Measurements from ENCODE around the gene SLC12A1.

SLC12A1 gene

DNA sequence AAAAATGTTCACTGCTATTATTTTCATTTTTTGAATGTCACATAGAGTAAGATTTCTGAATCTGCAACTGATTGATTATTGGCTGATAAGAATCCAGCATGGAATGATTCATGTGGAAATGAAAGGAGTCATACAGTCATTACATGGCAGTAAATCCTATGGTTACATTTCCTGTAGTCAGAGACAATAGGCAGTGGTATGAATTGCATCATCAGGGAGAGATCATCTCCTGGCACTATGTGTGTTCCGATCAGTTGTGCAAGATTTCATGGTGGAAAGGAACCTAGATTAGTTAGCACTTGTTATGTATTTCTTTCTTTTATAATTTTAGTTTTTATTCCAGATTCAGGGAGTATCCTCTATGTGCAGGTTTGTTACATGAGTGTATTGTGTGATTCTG lies 38.8 kb downstream of the SLC12A1 start:
- DNase-seq = no peak

DNA sequence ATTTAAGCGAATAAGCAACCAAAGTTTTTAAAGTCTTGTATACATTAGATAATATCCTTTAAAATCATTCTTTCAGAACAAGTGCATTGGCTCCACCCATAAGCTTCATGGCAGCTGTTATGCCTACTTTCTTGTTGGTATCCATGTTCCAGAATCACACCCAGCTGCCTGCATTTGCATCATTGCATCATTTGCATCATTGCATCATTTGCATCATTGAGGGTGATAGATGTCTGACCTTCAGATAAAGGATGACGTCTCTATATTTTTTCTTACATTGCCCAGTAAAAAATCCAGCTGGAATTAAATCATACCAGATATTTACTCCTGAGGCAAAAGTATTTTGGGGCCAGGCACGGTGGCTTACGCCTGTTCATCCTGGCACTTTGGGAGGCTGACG lies 42.3 kb downstream of the SLC12A1 start:
- no peak for DNase-seq

DNA sequence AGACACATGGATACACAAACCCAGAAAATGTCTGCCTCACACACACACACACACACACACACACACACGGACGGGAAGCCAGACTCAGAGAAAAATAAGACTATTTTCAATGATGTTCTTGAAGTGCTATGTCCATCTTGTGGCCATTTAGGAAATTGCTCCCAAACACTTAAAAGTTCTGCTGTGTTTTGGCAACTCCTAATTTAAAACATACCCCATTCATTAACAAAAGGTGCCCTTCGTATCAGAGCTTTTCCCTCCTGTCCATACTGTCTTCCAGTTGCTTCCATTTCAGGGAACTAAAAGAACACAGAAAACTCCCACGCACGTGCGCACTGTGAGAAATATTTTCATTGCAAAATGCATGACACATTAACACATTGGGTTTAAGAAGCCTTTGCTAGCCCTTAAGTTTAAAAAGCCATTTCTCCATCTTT lies 44.6 kb downstream of the SLC12A1 start:
- DNase-seq = no peak

DNA sequence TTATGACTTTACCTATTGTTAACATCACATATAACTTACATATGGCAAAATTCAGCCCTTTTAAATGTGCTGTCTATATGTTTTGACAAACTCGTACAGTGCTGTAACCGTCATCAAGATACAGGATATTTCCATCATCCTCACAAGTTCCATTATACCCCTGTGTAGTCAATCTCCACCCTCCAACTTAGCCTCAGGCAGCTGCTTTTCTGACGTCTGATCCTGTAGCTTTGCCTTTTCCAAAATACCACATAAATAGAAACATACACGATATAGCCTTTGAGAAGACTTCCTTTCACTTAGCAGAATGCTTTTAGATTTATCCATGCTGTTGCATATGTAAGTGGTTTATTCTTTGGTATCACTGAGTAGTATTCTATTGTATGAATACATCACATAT lies 47.1 kb downstream of the SLC12A1 start:
- no peak for DNase-seq

DNA sequence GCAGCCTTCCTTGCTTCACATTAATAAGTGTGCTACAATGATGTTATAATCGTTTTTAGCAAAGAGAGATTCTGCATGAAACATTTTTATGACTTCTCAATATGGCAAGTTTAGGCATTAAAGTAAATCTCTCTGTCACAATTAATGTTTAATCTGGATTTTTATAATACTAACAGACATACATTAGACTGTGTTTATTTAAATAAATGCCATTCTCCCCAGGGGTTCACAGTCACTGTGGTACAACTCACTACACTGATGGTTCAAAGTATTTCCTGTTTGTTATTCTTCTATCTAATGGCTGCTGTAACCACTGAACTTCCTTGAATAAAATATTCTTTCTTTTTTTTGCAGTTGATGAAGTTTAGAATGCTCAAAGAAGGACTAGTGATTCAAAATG lies 59.0 kb downstream of the SLC12A1 start:
- no peak for DNase-seq

DNA sequence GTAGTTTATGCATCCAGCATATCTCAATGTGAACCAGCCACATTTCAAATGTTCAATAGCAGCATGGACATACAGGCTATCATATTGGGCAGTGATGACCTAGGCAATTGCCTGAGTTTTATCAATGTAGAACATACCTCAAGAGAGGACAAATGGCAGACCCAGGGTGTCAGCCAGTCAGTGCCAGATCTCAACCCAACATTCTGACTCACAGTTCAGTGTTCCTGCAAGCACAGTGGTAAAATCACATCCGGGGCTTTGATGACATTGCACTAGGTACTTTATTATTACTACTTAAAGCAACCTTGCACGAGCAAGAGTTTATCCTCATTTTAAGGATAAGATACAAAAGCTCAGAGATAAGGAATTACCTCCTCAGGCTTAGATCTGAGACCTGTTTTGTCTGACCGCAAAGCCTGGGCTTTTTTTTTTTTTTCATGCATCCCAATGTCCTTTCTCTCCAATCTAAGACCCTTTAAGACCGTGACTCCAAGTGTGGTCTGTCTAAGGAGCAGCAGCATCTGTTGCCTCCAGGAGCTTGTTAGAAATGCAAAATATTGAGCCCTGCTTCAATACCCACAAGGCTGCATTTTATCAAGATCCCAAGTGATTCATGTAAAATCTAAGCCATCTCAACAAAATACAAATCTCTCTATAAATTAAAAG lies 60.1 kb downstream of the SLC12A1 start:
- DNase-seq = no peak

DNA sequence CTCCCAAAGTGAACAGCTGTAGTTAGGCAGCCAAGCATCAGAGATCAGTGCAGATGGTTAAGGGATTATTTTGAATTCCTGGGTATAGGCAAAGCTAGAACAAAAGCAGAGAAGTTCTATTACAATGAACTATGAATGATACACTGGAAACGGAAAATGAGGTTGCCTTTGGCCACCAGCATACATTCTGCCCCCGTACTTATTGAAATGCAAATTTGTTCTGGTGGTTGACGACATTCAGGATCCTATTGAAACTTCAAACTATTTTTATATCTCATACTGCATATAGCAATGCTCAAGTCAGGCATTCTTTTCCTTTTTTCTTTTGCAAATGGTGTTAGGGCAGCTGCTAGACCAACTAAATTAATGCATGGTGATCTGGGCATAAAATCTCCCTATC lies 61.7 kb downstream of the SLC12A1 start:
- no peak for DNase-seq

DNA sequence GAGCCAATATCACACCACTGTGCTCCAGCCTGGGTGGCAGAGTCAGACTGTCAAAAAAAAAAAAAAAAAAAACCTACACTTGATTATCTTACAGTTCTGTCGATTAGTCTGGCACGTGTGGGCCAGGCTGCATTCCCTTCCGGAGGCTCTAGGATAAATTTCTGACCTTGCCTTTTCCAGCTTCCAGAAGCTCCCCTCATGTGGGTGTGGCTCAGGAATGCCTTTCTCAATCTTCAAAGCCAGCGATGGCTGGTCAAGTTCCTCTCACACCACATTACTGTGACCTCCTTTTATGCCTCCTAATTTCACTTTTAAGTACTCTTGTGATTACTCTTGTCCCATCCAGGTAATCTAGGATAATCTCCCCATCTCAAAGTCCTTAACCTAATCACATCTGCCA lies 66.9 kb downstream of the SLC12A1 start:
- DNase-seq = no peak

DNA sequence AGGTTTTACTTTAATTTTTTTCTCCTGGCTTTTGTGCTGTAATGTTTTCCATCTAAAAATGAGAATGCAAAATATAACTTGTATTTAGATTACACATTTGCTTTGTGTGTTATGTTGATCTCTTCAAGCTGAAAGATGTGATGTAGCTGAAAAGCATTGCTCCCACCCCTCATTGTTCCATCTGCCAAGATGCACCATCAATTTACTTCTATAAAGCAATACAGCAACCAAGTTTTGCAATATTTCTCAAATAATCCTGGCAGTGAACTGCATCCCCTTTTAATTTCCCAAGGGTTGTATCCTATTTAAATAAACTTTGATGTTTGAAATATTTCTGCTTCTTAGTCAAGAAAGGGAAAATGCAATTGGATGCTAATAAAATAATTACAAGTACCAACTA lies 72.6 kb downstream of the SLC12A1 start:
- no peak for DNase-seq

DNA sequence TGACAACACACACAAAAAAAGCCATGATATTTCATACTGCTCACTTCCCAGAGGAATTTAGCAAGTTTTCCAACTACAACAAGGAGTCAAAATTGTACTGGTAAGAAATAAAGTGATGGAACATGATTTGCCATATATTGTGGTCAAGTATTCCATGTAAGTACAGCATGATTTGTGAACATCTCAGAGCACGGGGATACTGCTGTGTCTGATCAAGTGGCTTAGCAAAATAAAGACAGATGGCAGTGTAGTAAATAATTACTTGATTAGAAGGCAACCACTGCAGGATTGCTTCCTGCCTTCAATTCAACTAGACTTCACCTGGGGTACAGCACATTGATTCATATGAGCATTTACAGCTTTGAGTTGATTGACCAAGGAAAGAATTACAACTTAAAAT lies 73.5 kb downstream of the SLC12A1 start:
- no peak for DNase-seq

DNA sequence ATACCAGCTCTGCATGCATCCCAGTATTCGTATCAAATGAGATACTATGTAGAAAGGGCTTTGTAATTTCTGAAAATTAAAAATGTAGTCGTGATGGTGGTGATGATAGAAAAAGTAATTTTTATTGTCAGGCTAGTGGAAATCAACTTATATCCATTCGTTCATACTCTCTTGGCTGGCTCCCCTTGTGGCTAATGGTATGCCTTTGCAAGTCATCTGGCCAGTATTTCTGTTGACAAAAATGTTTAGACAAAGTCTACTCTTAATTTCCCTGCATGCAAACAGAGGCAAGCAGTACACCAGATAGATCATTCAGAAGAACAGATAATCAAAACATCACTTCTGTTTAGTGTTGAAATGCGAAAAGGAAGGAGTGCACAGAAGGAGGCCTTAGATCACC lies 75.6 kb downstream of the SLC12A1 start:
- no peak for DNase-seq

DNA sequence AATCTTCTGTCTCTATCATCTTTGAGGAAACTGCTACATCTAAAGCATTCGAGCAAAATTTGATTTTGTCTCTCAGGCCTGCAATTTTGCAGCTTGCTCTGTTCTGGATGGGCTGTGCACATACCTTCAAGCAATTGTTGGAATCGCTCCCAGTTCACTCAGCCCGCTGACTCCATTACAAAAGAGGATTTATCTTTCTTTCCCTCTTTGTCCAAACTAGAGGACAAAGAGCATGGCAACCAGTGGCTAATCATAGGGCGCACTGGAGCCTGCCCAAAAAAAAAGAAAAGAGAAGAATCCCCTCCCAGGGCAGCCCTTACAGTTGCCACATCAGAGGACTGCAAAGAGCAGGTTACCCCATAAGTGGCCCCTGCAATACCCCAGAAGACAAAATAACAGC lies 76.1 kb downstream of the SLC12A1 start:
- DNase-seq = no peak

DNA sequence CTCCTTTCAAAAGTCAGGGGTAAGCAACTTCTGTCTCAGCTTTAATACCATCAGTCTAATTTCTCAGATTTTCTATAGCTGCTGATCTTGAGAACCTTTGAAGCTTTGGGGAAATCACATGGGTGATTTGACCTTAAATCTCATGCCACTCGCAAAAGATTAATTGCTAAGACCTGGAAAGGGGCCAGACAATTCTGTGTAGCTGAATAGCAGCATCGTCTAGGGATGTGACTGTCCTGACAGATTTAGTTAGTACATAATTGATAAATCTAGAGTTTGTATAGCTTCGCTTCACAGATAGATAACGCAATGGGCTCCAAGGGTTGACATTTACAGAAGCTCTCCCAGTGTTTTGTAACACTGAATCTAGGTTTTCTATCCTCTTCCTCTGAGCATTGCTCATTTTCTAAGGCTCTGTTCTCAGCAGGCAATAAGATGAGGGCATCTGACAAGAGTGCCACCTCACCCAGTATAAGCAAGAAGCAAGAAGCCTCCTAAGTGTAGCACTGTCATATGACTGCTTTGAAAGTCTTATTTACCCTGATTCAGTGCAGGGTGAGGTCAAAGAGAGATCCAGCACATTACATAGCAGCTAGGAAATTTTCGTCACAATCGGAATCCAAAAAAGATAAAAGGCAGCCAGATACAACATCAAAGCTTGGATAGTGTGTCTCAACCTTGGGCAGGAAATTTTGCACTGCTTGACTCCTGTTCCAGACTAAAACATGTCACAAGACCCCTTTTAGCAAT lies 77.5 kb downstream of the SLC12A1 start:
- no peak for DNase-seq

DNA sequence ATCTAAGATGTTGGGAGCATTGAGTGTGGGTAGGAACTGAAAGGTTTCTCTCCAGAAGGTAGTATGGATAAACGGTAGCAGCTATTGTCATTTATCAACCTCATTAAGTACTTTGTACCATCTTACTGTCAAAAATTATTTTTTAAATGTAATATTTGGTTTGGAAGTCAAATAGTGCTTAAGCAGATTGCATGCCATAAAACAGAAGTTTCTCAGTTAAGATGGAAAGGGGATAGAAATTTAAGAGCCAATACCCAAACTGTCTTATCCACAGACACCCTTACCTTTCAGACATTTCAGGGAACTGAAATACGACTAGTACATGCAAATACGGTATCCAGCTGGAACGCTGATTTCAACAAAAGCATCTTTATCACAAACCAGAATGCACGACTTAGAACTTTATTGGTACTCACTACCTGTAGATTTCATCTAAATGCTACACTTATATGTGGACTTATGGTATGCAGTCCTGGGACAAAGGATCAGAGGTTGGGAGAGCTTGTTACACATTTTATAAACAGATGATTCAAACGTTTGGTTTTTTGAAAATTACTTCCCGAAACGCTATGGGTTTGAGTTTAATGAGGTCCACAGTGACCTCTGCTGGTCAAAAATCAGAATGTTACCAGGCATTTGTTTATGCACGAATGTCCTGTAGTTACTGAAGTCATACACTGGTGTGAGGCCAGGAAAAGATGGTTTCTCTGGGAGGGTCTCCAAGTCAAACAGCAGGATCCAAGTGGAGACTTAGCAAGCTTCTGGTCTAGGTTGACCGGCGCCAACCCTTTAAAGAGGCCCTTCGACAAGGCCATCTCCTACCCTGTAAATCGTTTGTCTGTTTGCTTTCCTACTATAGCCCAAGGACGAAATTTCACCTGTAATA lies 79.5 kb downstream of the SLC12A1 start:
- DNase-seq = no peak

DNA sequence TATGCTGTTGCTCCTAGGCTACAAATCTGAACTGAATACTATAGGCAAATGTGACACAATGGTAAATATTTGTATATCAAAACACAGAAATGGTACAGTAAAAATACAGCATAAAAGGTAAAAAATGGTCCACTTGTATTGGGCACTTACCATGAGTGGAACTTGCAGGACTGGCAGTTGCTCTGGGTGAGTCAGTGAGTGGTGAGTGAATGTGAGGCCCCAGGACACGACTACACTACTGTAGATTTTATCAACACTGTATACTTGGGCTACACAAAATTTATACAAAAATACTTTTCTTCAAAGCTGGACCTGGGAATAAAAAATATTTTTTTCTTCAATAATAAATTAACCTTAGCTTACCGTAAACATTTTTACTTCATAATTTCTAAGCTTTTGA lies 83.5 kb downstream of the SLC12A1 start:
- no peak for DNase-seq

DNA sequence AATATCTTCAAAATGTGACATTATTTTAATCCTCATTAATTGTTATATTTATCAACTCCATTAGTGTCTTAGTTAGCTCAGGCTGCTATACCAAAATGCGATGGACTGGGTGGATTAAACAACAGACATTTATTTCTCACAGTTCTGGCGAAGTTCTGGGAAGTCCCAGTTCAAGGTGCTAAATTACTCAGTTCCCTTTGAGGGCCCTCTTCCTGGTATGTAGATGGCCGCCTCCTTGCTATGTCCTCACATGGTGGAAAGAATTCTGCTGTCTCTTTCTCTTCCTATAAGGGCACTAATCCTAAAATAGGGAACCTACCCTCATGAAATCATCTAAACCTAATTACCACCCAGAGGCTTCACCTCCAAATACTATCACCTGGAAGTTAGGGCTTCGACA lies 86.4 kb downstream of the SLC12A1 start:
- no peak for DNase-seq

DNA sequence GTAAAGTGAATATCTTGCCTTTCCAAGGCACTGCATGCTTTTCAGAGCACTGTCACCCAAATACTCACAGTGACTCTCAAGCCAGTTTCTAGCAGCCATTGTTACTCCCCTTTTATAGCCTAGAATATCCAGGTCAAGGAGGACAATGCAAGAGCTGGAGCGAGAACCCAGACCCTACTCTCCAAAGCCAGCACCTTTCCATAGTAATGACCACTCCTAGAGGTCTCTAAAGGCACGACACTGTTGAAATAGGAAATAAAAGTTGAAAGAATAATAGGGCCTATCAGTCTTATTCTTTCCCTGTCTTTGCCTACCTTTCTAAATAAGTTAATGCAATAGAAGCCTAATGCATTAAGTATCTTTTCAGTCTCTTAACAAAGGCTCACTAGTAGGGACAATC lies 91.6 kb downstream of the SLC12A1 start:
- no peak for DNase-seq

DNA sequence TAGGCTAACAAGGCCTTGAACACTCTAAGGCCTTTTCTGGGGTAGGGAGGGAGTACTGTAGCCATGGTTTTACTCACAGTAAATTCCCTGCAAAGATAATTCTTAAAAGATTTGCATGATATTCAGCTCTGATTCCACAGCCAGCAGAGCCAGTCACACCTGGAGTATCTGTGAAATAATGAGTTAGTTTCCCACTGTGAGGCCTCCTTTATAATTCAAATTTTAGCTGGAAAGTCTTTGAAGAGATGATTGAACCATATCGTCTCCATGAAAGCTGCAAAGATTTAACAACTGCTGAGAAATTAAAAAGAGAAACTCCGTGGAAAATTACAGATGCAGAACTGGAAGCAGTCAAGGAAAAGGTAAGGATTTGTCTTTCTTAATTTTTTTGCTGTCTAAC lies 92.8 kb downstream of the SLC12A1 start:
- DNase-seq = no peak

DNA sequence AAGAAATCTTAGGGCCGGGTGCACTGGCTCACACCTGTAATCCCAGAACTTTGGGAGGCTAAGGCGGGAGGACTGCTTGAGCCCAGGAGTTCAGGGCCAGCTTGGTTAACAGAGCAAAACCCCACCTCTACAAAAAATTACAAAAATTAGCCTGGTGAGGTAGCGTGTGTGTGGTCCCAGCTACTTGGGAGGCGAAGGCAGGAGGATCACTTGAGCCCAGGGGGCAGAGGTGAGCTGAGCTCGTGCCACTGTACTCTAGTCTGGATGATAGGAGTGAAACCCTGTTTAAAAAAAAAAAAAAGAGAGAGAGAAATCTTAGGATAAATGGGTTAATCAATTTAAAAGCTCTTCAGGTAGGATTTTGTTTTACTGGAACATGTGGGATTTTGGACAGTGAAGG lies 93.9 kb downstream of the SLC12A1 start:
- DNase-seq = no peak

DNA sequence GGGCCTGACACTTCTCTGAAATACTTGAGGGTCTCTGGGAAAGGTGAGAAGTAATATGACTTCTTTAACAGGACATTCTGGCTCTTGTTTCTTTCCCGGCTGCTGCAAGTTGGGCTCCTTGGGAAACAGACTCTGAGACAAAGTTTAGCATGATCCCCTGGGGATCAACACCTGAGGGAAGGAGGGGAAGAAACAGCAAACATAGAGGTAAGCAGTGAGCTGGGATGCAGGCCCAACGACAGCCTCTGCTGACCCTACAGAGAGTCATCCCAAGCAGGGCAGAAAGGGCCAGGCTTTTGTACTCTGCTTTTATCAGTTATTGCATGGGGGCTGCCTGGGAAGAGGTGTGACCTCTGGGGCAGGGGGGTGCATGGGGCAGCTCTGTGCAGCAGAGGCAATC lies 98.3 kb downstream of the SLC12A1 start:
- no peak for DNase-seq

DNA sequence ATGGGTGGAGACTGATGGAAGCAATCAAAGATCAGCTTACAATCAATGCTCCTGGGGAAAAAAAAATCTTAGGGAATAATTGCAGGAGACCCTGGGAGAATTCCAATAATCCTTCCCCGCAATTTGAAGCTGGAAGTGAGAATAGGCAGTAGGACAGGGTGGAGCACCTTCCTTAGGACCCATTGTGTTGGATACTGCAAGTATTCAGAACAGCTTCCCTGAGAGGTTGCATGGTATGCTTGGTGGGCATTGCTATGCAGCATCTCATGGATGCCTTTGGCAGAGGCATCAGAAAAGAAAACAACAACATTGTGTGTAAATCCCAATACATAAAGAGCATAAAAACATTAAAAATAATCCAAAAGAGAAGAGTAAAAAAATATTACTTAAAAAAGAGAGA lies 100.5 kb downstream of the SLC12A1 start:
- DNase-seq = no peak

DNA sequence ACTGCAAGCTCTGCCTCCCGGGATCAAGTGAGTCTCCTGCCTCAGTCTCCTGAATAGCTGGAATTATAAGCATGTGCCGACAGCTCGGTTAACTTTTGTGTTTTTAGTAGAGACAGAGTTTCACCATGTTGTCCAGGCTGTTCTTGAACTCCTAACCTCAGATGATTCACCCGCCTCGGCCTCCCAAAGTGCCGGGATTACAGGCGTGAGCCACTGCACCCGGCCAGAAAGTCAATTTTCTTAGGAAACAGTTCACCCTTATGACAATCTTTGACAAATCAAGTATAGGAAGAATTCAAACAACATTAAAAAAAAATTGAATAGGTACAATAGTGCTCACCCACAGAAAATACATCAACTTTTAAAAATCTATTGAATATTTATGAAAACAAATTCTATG lies 101.5 kb downstream of the SLC12A1 start:
- no peak for DNase-seq

DNA sequence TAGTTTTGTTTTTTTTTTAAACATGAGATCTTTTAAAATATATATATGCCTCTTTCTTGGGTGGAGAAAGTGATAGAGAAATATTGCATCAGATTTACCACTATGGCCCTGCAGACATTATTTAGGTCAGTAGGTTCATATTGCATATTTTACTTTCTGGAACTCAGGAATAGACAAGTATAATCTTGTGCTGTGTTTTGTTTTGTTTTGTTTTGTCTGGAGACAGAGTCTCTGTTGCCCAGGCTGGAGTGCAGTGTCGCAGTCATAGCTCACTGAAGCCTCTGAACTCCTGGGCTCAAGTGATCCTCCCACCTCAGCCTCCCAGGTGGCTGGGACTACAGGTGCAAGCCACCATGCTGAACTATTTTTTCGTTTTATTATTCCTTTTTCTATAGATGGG lies 103.6 kb downstream of the SLC12A1 start:
- no peak for DNase-seq

DNA sequence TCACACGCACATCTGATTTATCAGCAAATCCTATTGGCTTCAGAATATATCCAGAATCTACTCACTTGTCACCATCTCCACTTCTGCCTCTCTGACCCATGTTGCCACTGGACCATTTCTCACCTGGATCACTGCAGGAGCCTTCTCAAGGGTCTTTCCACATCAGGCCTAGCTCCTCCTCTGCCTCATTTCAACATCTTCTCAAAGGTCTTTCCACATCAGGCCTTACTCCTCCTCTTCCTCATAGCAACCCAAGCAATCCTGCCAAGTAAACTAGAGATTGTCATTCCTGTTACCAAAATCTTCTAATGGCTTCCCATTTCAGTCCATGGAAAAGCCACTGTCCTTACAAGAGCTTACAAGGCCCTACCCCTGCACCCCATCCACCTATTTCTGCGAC lies 107.1 kb downstream of the SLC12A1 start:
- no peak for DNase-seq

Measured in activated CD8-positive, alpha-beta memory T cell treated with anti-CD3 and anti-CD28 coated beads, Interleukin-2, amount 50 U/mL, for 48 hours (primary cell).